Measurements from ENCODE around the gene TGFBR1.

TGFBR1 gene

DNA sequence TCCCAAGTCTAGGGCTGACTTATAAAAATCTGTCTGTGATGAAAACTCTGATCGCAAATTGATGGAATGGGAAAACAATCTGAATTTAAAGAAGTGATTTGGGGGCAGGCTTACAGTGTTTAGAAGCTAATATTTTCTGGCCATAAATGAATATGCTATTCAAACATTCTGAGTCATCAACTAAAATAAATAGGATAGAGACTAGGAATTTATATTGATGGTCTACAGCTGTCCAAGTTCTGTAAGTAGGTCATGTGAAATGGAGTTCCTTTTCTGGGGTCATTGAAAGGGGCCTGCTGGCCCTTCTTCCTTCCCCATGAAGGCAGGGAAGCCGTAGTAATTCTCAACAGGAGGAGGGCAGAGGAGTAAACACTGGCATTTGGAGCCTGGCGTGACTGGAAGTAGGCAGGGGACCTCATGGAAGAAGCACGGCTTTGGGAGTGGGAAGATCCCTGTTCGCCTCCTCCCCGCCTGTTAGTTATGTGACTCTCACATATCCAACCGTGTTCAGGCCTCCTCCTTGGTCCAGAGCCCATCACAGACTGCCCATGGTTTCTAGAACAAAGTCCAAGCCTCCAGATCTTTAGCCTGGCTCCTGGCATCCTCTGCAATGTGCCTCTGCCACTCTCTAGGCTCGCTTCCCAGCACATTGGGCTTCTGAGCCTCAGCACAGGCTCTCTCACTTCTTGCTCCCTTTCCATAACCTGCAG is 85.1 kb downstream of the TGFBR1 start:
- Histone ChIP-seq H3K4me1 (ENCODE audit: control insufficient read depth, insufficient read depth, low read length) (no peaks in the 10 kb centered on the region), H3K27ac (ENCODE audit: extremely low read depth, low read depth, low read length) (no peak overlapping the region), H3K4me3 (ENCODE audit: low read depth, low read length) (no peak overlapping the region), H3K36me3 (ENCODE audit: control insufficient read depth in 2 of 2, insufficient read depth in 1 of 2, low read length in 2 of 2) (no peaks in the 10 kb centered on the region), H3K9me3 (ENCODE audit: control insufficient read depth, insufficient read depth, low read depth, low read length) (no peaks in the 10 kb centered on the region)
- ChIA-PET CTCF (interaction anchor here (1.0 kb wide), 1 partner anchor 821 kb away, joined by 3 read pairs; no protein-coding TSS in a partner anchor), POLR2A (no interaction called here)
- TF ChIP-seq SP3 (tag by site-specific recombination; IDR thresholded peaks at IDR 0.05), result no peak
- no peak for TF ChIP-seq GFI1B (tag by site-specific recombination; IDR thresholded peaks at IDR 0.05)
- no peak for TF ChIP-seq ZNF747 (tag by site-specific recombination; IDR thresholded peaks at IDR 0.05)
- TF ChIP-seq, protein P1, sequence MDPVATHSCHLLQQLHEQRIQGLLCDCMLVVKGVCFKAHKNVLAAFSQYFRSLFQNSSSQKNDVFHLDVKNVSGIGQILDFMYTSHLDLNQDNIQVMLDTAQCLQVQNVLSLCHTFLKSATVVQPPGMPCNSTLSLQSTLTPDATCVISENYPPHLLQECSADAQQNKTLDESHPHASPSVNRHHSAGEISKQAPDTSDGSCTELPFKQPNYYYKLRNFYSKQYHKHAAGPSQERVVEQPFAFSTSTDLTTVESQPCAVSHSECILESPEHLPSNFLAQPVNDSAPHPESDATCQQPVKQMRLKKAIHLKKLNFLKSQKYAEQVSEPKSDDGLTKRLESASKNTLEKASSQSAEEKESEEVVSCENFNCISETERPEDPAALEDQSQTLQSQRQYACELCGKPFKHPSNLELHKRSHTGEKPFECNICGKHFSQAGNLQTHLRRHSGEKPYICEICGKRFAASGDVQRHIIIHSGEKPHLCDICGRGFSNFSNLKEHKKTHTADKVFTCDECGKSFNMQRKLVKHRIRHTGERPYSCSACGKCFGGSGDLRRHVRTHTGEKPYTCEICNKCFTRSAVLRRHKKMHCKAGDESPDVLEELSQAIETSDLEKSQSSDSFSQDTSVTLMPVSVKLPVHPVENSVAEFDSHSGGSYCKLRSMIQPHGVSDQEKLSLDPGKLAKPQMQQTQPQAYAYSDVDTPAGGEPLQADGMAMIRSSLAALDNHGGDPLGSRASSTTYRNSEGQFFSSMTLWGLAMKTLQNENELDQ (tag by site-specific recombination; IDR thresholded peaks at IDR 0.05; ENCODE audit: low read depth), result no peak
- TF ChIP-seq PRDM1 (tag by site-specific recombination; IDR thresholded peaks at IDR 0.05), result no peak
- TF ChIP-seq ZNF37A (tag by site-specific recombination; IDR thresholded peaks at IDR 0.05), result no peak
- no peak for TF ChIP-seq ZFP41 (tag by site-specific recombination; IDR thresholded peaks at IDR 0.05; ENCODE audit: borderline replicate concordance)
- no peak for TF ChIP-seq GLI4 (tag by site-specific recombination; IDR thresholded peaks at IDR 0.05)
- TF ChIP-seq, protein P2, sequence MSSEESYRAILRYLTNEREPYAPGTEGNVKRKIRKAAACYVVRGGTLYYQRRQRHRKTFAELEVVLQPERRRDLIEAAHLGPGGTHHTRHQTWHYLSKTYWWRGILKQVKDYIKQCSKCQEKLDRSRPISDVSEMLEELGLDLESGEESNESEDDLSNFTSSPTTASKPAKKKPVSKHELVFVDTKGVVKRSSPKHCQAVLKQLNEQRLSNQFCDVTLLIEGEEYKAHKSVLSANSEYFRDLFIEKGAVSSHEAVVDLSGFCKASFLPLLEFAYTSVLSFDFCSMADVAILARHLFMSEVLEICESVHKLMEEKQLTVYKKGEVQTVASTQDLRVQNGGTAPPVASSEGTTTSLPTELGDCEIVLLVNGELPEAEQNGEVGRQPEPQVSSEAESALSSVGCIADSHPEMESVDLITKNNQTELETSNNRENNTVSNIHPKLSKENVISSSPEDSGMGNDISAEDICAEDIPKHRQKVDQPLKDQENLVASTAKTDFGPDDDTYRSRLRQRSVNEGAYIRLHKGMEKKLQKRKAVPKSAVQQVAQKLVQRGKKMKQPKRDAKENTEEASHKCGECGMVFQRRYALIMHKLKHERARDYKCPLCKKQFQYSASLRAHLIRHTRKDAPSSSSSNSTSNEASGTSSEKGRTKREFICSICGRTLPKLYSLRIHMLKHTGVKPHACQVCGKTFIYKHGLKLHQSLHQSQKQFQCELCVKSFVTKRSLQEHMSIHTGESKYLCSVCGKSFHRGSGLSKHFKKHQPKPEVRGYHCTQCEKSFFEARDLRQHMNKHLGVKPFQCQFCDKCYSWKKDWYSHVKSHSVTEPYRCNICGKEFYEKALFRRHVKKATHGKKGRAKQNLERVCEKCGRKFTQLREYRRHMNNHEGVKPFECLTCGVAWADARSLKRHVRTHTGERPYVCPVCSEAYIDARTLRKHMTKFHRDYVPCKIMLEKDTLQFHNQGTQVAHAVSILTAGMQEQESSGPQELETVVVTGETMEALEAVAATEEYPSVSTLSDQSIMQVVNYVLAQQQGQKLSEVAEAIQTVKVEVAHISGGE (tag by site-specific recombination; conservative IDR thresholded peaks at IDR 0.05; ENCODE audit: low read depth), result no peak
- no peak for TF ChIP-seq ZNF548 (tag by site-specific recombination; IDR thresholded peaks at IDR 0.05)
- no peak for TF ChIP-seq ZNF211 (tag by site-specific recombination; IDR thresholded peaks at IDR 0.05; ENCODE audit: low read depth)
- TF ChIP-seq SETDB1 (IDR thresholded peaks at IDR 0.05; ENCODE audit: insufficient read length, low read length), result no peak
- no peak for TF ChIP-seq ZFHX2 (tag by site-specific recombination; conservative IDR thresholded peaks at IDR 0.05)
- TF ChIP-seq ZBTB1 (tag by site-specific recombination; IDR thresholded peaks at IDR 0.05), result no peak
- TF ChIP-seq ZNF707 (tag by site-specific recombination; IDR thresholded peaks at IDR 0.05), result no peak

DNA sequence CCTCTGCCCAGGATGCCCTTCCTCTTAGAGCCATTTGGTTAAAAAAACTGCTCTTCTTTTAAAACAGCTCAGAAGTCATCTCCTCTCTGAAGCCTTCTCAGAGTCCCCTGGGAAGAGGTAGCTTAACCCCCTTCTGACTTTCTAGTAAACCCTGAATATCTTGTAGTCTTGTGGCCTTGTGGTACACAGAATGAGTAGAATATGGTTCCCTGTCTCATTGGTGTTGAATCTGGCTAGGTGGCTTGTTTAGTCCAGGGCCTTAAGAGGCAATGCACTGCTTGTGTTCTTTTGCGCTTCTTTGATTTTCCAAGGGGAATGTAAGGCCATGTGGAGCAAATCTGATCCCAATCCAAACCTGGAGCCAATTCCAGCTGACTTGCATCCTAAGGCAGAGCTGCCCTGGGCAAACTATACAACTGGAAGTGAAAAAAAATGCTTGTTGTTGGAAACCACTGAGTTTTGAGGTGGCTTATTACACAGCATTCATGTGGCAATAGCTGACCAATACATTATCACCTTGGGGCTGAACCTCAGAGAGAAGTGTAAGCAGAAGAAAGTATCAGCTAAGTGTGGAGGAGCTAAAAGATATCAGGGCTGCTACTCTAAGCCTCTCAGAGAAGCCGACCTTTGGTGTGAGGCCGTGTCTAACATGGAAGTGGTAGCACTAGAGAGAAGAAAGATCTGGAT is 85.8 kb downstream of the TGFBR1 start:
- H3K4me1 ChIP-seq (ENCODE audit: control insufficient read depth, insufficient read depth, low read length), result no peaks in the 10 kb centered on the region
- no peak overlapping the region for H3K4me3 ChIP-seq (ENCODE audit: low read depth, low read length)
- ChIA-PET POLR2A (no interaction called here), CTCF (no interaction called here)
- H3K36me3 ChIP-seq (ENCODE audit: control insufficient read depth in 2 of 2, insufficient read depth in 1 of 2, low read length in 2 of 2), result no peaks in the 10 kb centered on the region
- no peak overlapping the region for H3K27ac ChIP-seq (ENCODE audit: extremely low read depth, low read depth, low read length)
- no peaks in the 10 kb centered on the region for H3K9me3 ChIP-seq (ENCODE audit: control insufficient read depth, insufficient read depth, low read depth, low read length)
- TF ChIP-seq ZNF473 (tag by site-specific recombination; IDR thresholded peaks at IDR 0.05) (no peak), ZNF335 (tag by site-specific recombination; conservative IDR thresholded peaks at IDR 0.05) (no peak), ZNF629 (tag by site-specific recombination; IDR thresholded peaks at IDR 0.05) (no peak), ZNF341 (tag by site-specific recombination; IDR thresholded peaks at IDR 0.05; ENCODE audit: low read depth) (no peak), ZNF707 (tag by site-specific recombination; IDR thresholded peaks at IDR 0.05) (no peak), BCL11B (tag by site-specific recombination; IDR thresholded peaks at IDR 0.05; ENCODE audit: low read depth) (no peak), ZNF549 (tag by site-specific recombination; IDR thresholded peaks at IDR 0.05) (no peak), ZNF560 (tag by site-specific recombination; IDR thresholded peaks at IDR 0.05; ENCODE audit: borderline replicate concordance) (no peak)
- TF ChIP-seq, protein P3, sequence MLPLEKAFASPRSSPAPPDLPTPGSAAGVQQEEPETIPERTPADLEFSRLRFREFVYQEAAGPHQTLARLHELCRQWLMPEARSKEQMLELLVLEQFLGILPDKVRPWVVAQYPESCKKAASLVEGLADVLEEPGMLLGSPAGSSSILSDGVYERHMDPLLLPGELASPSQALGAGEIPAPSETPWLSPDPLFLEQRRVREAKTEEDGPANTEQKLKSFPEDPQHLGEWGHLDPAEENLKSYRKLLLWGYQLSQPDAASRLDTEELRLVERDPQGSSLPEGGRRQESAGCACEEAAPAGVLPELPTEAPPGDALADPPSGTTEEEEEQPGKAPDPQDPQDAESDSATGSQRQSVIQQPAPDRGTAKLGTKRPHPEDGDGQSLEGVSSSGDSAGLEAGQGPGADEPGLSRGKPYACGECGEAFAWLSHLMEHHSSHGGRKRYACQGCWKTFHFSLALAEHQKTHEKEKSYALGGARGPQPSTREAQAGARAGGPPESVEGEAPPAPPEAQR (tag by site-specific recombination; IDR thresholded peaks at IDR 0.05), result no peak
- TF ChIP-seq, protein P4, sequence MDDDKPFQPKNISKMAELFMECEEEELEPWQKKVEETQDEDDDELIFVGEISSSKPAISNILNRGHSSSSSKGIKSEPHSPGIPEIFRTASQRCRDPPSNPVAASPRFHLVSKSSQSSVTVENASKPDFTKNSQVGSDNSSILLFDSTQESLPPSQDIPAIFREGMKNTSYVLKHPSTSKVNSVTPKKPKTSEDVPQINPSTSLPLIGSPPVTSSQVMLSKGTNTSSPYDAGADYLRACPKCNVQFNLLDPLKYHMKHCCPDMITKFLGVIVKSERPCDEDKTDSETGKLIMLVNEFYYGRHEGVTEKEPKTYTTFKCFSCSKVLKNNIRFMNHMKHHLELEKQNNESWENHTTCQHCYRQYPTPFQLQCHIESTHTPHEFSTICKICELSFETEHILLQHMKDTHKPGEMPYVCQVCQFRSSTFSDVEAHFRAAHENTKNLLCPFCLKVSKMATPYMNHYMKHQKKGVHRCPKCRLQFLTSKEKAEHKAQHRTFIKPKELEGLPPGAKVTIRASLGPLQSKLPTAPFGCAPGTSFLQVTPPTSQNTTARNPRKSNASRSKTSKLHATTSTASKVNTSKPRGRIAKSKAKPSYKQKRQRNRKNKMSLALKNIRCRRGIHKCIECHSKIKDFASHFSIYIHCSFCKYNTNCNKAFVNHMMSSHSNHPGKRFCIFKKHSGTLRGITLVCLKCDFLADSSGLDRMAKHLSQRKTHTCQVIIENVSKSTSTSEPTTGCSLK (tag by site-specific recombination; IDR thresholded peaks at IDR 0.05), result no peak
- TF ChIP-seq, protein P5, sequence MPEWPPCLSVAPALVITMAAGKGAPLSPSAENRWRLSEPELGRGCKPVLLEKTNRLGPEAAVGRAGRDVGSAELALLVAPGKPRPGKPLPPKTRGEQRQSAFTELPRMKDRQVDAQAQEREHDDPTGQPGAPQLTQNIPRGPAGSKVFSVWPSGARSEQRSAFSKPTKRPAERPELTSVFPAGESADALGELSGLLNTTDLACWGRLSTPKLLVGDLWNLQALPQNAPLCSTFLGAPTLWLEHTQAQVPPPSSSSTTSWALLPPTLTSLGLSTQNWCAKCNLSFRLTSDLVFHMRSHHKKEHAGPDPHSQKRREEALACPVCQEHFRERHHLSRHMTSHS (tag by site-specific recombination; IDR thresholded peaks at IDR 0.05), result no peak

Measured in HEK293 (cell line).